HG02973 (cell line): ENCODE results near the gene IL17B.

ENCODE experiments used
- ATAC-seq: cut with Tn5 transposase; IDR thresholded peaks from one replicate; pipeline ENCODE4 v1.9.1; 2021; ENCODE audit warnings: moderate library complexity; ENCODE audit not compliant: unreplicated experiment

Gene IL17B

GRCh38 chr5:149415066-149415967, 36.2 kb upstream of the IL17B start:
- no peak for ATAC-seq

- ATAC-seq: no peak
Observed at GRCh38 chr5:149414405-149415065, 35.4 kb upstream of the IL17B start.

- ATAC-seq: no peak
Observed at GRCh38 chr5:149413477-149414210, 34.6 kb upstream of the IL17B start.

GRCh38 chr5:149412783-149413476, 33.8 kb upstream of the IL17B start:
- no peak for ATAC-seq

- ATAC-seq: no peak
Observed at GRCh38 chr5:149411738-149412519, 32.8 kb upstream of the IL17B start.

GRCh38 chr5:149410721-149411432, 31.8 kb upstream of the IL17B start:
- ATAC-seq: no peak

- no peak for ATAC-seq
Observed at GRCh38 chr5:149410071-149410470, 31.0 kb upstream of the IL17B start.

GRCh38 chr5:149409268-149409948, 30.3 kb upstream of the IL17B start:
- no peak for ATAC-seq

- ATAC-seq: no peak
Observed at GRCh38 chr5:149408252-149409099, 29.4 kb upstream of the IL17B start.

- ATAC-seq: no peak
Observed at GRCh38 chr5:149407323-149408251, 28.5 kb upstream of the IL17B start.

GRCh38 chr5:149406979-149407306, 27.9 kb upstream of the IL17B start:
- no peak for ATAC-seq

- ATAC-seq: no peak
Observed at GRCh38 chr5:149406203-149406978, 27.3 kb upstream of the IL17B start.

GRCh38 chr5:149405550-149406202, 26.6 kb upstream of the IL17B start:
- no peak for ATAC-seq

- no peak for ATAC-seq
Observed at GRCh38 chr5:149404746-149405549, 25.9 kb upstream of the IL17B start.
